GM21390 (cell line): ENCODE results near the gene METTL22.

ENCODE experiments used
- ATAC-seq: cut with Tn5 transposase; IDR thresholded peaks from one replicate; pipeline ENCODE4 v1.9.1; 2021; ENCODE audit not compliant: unreplicated experiment

METTL22 gene

DNA sequence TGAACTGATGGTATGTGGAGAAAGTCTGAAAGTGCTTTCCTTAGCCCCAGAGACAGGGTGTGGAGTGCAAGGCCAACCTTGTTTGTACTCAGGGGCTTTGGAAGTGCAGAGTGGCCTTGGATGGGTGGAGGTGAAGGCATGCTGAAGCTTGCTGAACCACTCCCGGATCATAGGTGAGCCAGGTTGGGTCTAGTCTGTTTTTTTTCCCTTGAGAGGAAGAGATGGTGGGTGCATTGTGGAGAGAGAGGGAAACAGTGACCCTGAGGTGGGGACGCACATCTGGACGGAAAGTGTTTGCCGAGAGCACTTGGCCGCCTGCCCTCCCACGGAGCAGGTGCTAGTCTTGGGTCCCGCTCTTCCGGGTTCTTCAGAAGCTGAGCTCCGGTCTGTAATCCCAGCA, 65.4 kb downstream of the METTL22 start:
- no peak for ATAC-seq

GRCh38 chr16:8689686-8690085, 68.2 kb downstream of the METTL22 start:
- no peak for ATAC-seq

DNA sequence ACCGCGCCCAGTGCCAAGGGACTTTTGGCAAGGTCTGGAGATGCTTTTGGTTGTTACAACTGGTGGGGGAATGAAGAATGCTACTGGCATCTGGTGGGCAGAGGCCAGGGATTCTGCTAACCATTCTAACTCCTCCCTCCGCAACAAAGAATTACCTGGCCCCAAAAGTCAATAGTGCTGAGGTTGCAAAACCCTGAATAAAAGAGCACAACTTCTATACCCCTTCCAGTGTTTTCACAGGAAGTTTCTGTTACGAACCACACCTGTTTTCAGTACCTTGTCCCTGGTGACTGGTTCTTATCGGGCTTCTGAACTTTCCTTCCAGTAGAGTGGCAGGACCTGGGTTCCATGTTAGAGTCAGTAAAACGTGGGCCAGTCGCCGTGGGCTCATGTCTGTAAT, 70.2 kb downstream of the METTL22 start:
- ATAC-seq, result no peak

- no peak for ATAC-seq
Observed at GRCh38 chr16:8694795-8695728, 73.6 kb downstream of the METTL22 start.

GRCh38 chr16:8696880-8697279, 75.4 kb downstream of the METTL22 start:
- ATAC-seq, result no peak

- no peak for ATAC-seq
Observed at GRCh38 chr16:8697965-8698364, 76.5 kb downstream of the METTL22 start.
